A549 treated with ZK216348 at 1 μM for 4 hours (cell line): ENCODE results near the gene SPRR2F. TPM values are rescaled to one million over a fixed set of nuclear protein-coding genes. Genes with fewer than 3 reads are reported as not detected.

Experiments
- total RNA-seq: library from RNA; stranded (reverse); fragments of 200-300 nt; extraction: Qiagen RNA extraction; gene quantifications from 5 replicates; pipeline ENCODE4 v1.2.3, GENCODE V29; 2022; ENCODE audit warnings: low read depth

SPRR2F gene
- total RNA-seq, result not detected in 5 replicates

GRCh38 chr1:153113416-153113815, at the start of gene SPRR2F:
Gene SPRR2F (minus strand): TSS chr1:153113516. CDS start chr1:153112733, 783 bp downstream.

GRCh38 chr1:153150846-153151245, 37.5 kb upstream of the SPRR2F start, which contains the start of gene SPRR2G:
Gene SPRR2G (minus strand): TSS chr1:153150890. CDS start chr1:153150110, 780 bp downstream.

GRCh38 chr1:153094426-153094825, 18.9 kb downstream of the SPRR2F start, which contains the start of gene SPRR2E:
Gene SPRR2E (minus strand): TSS chr1:153094526. CDS start chr1:153093751, 775 bp downstream.

GRCh38 chr1:153071511-153071910, 41.8 kb downstream of the SPRR2F start, which contains the start of gene SPRR2B:
Gene SPRR2B (minus strand): TSS chr1:153071611. CDS start chr1:153070839, 772 bp downstream.

Other genes starting within 250 kb of the SPRR2F start
- not detected in 5 replicates for gene SMCP, start 235.2 kb downstream of the SPRR2F start, total RNA-seq
- 0.15 TPM in 1 of 5 replicates, not detected in the others for gene IVL, start 205.0 kb downstream of the SPRR2F start, total RNA-seq
- not detected in 5 replicates for gene SPRR5, start 166.3 kb downstream of the SPRR2F start, total RNA-seq
- gene SPRR4, start 142.9 kb downstream of the SPRR2F start, total RNA-seq, result not detected in 5 replicates
- gene SPRR1A, start 129.4 kb downstream of the SPRR2F start, total RNA-seq, result not detected in 5 replicates
- gene SPRR3, start 111.8 kb downstream of the SPRR2F start, total RNA-seq, result not detected in 5 replicates
- gene SPRR1B, start 82.3 kb downstream of the SPRR2F start, total RNA-seq, result not detected in 5 replicates
- gene SPRR2D, start 72.4 kb downstream of the SPRR2F start, total RNA-seq, result not detected in 5 replicates
- gene SPRR2A, start 56.0 kb downstream of the SPRR2F start, total RNA-seq, result not detected in 5 replicates
- gene SPRR2B, start 41.9 kb downstream of the SPRR2F start, total RNA-seq, result not detected in 5 replicates
- gene SPRR2E, start 19.0 kb downstream of the SPRR2F start, total RNA-seq, result not detected in 5 replicates
- gene SPRR2G, start 37.4 kb upstream of the SPRR2F start, total RNA-seq, result not detected in 5 replicates
- not detected in 5 replicates for gene LELP1, start 89.9 kb upstream of the SPRR2F start, total RNA-seq
- not detected in 5 replicates for gene PRR9, start 104.1 kb upstream of the SPRR2F start, total RNA-seq
- gene LORICRIN, start 146.2 kb upstream of the SPRR2F start, total RNA-seq, result not detected in 5 replicates
- gene PGLYRP3, start 199.4 kb upstream of the SPRR2F start, total RNA-seq, result not detected in 5 replicates
- not detected in 5 replicates for gene PGLYRP4, start 235.3 kb upstream of the SPRR2F start, total RNA-seq
- 0.29 to 1.1 TPM in 2 of 5 replicates, not detected in the others for gene S100A9, start 244.3 kb upstream of the SPRR2F start, total RNA-seq